Vagina (tissue), 2 donors: ENCODE results near the gene BSG. TPM values are rescaled to one million over a fixed set of nuclear protein-coding genes. Genes with fewer than 3 reads are reported as not detected.
A peak's percentile ranks its signal among the peaks of the same experiment; 100 is the strongest.

Source experiments
- DNase-seq, 2 donors: peaks; one replicate each; pipeline ENCODE4 v3.0.0-alpha.2; 2017; ENCODE audit errors: extremely low spot score in 2 of 2
- H3K27ac ChIP-seq: fragments of 200-600 bp; sonication (generic); one replicate; pipeline ENCODE4 v1.5.1; 2019
- H3K27me3 ChIP-seq: fragments of 200-600 bp; sonication (generic); one replicate; pipeline ENCODE4 v1.5.1; 2019
- H3K36me3 ChIP-seq, 2 donors: fragments of 200-600 bp; sonication (generic); one replicate each; pipeline ENCODE4 v1.5.1; 2017 to 2019
- H3K4me1 ChIP-seq: fragments of 200-600 bp; sonication (generic); one replicate; pipeline ENCODE4 v1.5.1; 2019
- H3K4me3 ChIP-seq, 2 donors: fragments of 200-600 bp; sonication (generic); 1 replicate in 1 of 2; 2 replicates in 1 of 2; pipeline ENCODE4 v1.5.1; 2016 to 2019
- H3K9me3 ChIP-seq: fragments of 200-600 bp; sonication (generic); one replicate; pipeline ENCODE4 v1.5.1; 2019
- CTCF ChIP-seq, 3 experiments: fragments of 450-650 bp in 2 of 3; fragments of 200-600 bp in 1 of 3; sonication (generic) in 1 of 3; IDR thresholded peaks; one replicate each; pipeline ENCODE4 v1.5.1; 2017 to 2019; ENCODE audit warnings: antibody characterized with exemption in 3 of 3, mild to moderate bottlenecking in 2 of 3, moderate library complexity in 2 of 3
- POLR2A ChIP-seq, 2 donors: fragments of 450-650 bp; IDR thresholded peaks; one replicate each; pipeline ENCODE4 v1.6.1; 2017; ENCODE audit warnings: antibody characterized with exemption in 2 of 2, mild to moderate bottlenecking in 2 of 2, moderate library complexity in 2 of 2
- POLR2AphosphoS5 ChIP-seq, 2 donors: sonication (generic); formaldehyde crosslinking; IDR thresholded peaks; one replicate each; pipeline ENCODE4 v1.9.0; 2017; ENCODE audit warnings: antibody characterized with exemption in 2 of 2, mild to moderate bottlenecking in 2 of 2, low read depth in 1 of 2; ENCODE audit not compliant: insufficient read depth in 1 of 2
- intact Hi-C: fragments of 100-400 bp; cut with DNase I; formaldehyde crosslinking; loops from one replicate; pipeline ENCODE4 v1.15.1; 2023
- total RNA-seq: library from RNA; depleted of rRNA; stranded (reverse); fragments of >200 nt; gene quantifications from one replicate; pipeline ENCODE4 v1.2.3, GENCODE V29; 2016

BSG gene
- total RNA-seq, 1 donor from 2014 or later, result 231 TPM

GRCh38 chr19:590396-590745 lies 18.0 kb downstream of the BSG start:
- Histone ChIP-seq H3K4me3 (peak overlapping the region in 1 of 2 donors; percentile 35), H3K4me1 (peaks cover 17% of the 10 kb centered on the region), H3K27me3 (peaks cover 20% of the 10 kb centered on the region), H3K27ac (no peak overlapping the region), H3K36me3 (no peaks in the 10 kb centered on the region), H3K9me3 (no peaks in the 10 kb centered on the region)
- intact Hi-C loops, result no loop called here
- DNase-seq, result no peak
- TF ChIP-seq CTCF (IDR thresholded peaks at IDR 0.05) (no peak), POLR2AphosphoS5 (IDR thresholded peaks at IDR 0.05; ENCODE audit: insufficient read depth in 1 of 2, low read depth in 1 of 2) (no peak), POLR2A (IDR thresholded peaks at IDR 0.05) (no peak)

- H3K27me3 ChIP-seq, result peaks cover 20% of the 10 kb centered on the region
- no peaks in the 10 kb centered on the region for H3K36me3 ChIP-seq
- H3K4me1 ChIP-seq, result peaks cover 17% of the 10 kb centered on the region
- TF ChIP-seq POLR2AphosphoS5 (IDR thresholded peaks at IDR 0.05; ENCODE audit: insufficient read depth in 1 of 2, low read depth in 1 of 2) (no peak), POLR2A (IDR thresholded peaks at IDR 0.05) (no peak), CTCF (IDR thresholded peaks at IDR 0.05) (no peak)
- no peak for DNase-seq
- no peaks in the 10 kb centered on the region for H3K9me3 ChIP-seq
- no peak overlapping the region for H3K27ac ChIP-seq
- intact Hi-C loops, result no loop called here
- peak overlapping the region in 1 of 2 donors; percentile 35 for H3K4me3 ChIP-seq
Measured at GRCh38 chr19:590750-591098, 18.3 kb downstream of the BSG start.

- Histone ChIP-seq H3K27ac (no peak overlapping the region), H3K36me3 (no peaks in the 10 kb centered on the region), H3K27me3 (peaks cover 20% of the 10 kb centered on the region), H3K4me3 (no peak overlapping the region), H3K9me3 (no peaks in the 10 kb centered on the region), H3K4me1 (peaks cover 17% of the 10 kb centered on the region)
- intact Hi-C loops, result no loop called here
- no peak for TF ChIP-seq CTCF (IDR thresholded peaks at IDR 0.05)
- no peak for TF ChIP-seq POLR2A (IDR thresholded peaks at IDR 0.05)
- no peak for TF ChIP-seq POLR2AphosphoS5 (IDR thresholded peaks at IDR 0.05; ENCODE audit: insufficient read depth in 1 of 2, low read depth in 1 of 2)
- DNase-seq, result no peak
Measured at GRCh38 chr19:591099-591958, 18.9 kb downstream of the BSG start.

GRCh38 chr19:592101-592500 lies 19.7 kb downstream of the BSG start:
- no peak for DNase-seq
- intact Hi-C loops, result no loop called here
- H3K9me3 ChIP-seq, result no peaks in the 10 kb centered on the region
- H3K27ac ChIP-seq, result no peak overlapping the region
- peaks cover 20% of the 10 kb centered on the region for H3K27me3 ChIP-seq
- peaks cover 17% of the 10 kb centered on the region for H3K4me1 ChIP-seq
- TF ChIP-seq CTCF (IDR thresholded peaks at IDR 0.05), result no peak
- TF ChIP-seq POLR2AphosphoS5 (IDR thresholded peaks at IDR 0.05; ENCODE audit: insufficient read depth in 1 of 2, low read depth in 1 of 2), result no peak
- no peak for TF ChIP-seq POLR2A (IDR thresholded peaks at IDR 0.05)
- no peaks in the 10 kb centered on the region for H3K36me3 ChIP-seq
- no peak overlapping the region for H3K4me3 ChIP-seq

GRCh38 chr19:593055-593454 lies 20.7 kb downstream of the BSG start:
- Histone ChIP-seq H3K4me1 (peaks cover 14% of the 10 kb centered on the region), H3K27me3 (peaks cover 20% of the 10 kb centered on the region), H3K9me3 (no peaks in the 10 kb centered on the region), H3K36me3 (no peaks in the 10 kb centered on the region), H3K27ac (no peak overlapping the region), H3K4me3 (no peak overlapping the region)
- no peak for DNase-seq
- TF ChIP-seq POLR2AphosphoS5 (IDR thresholded peaks at IDR 0.05; ENCODE audit: insufficient read depth in 1 of 2, low read depth in 1 of 2) (no peak), POLR2A (IDR thresholded peaks at IDR 0.05) (no peak), CTCF (IDR thresholded peaks at IDR 0.05) (no peak)
- intact Hi-C loops, result no loop called here
